Inferior parietal cortex (tissue), 1 donor: Measurements from ENCODE around the gene QRFP.

Experiments used
- DNase-seq: peaks from one replicate; pipeline ENCODE4 v3.0.0-alpha.2; 2016; ENCODE audit errors: extremely low spot score

QRFP gene

GRCh38 chr9:130890870-130891687 lies 5.5 kb downstream of the QRFP start:
- no peak for DNase-seq

- no peak for DNase-seq
Observed at GRCh38 chr9:130890124-130890523, 6.5 kb downstream of the QRFP start.

GRCh38 chr9:130888146-130888885 lies 8.3 kb downstream of the QRFP start:
- DNase-seq, result no peak

GRCh38 chr9:130887494-130888144 lies 9.0 kb downstream of the QRFP start:
- no peak for DNase-seq

GRCh38 chr9:130886981-130887380 lies 9.6 kb downstream of the QRFP start:
- DNase-seq, result no peak

- DNase-seq, result no peak
Observed at GRCh38 chr9:130885484-130886375, 10.9 kb downstream of the QRFP start.

GRCh38 chr9:130884542-130885483 lies 11.8 kb downstream of the QRFP start:
- DNase-seq, result no peak

GRCh38 chr9:130884111-130884531 lies 12.5 kb downstream of the QRFP start:
- DNase-seq, result no peak

- no peak for DNase-seq
Observed at GRCh38 chr9:130883479-130883878, 13.1 kb downstream of the QRFP start.

- no peak for DNase-seq
Observed at GRCh38 chr9:130882696-130883225, 13.9 kb downstream of the QRFP start.

- DNase-seq, result no peak
Observed at GRCh38 chr9:130881516-130881915, 15.1 kb downstream of the QRFP start.

GRCh38 chr9:130880599-130881220 lies 15.9 kb downstream of the QRFP start:
- no peak for DNase-seq

GRCh38 chr9:130879863-130880411 lies 16.7 kb downstream of the QRFP start:
- no peak for DNase-seq

GRCh38 chr9:130878295-130878694 lies 18.3 kb downstream of the QRFP start:
- DNase-seq, result no peak

GRCh38 chr9:130877300-130877699 lies 19.3 kb downstream of the QRFP start:
- no peak for DNase-seq

GRCh38 chr9:130874783-130875182 lies 21.8 kb downstream of the QRFP start:
- no peak for DNase-seq

- no peak for DNase-seq
Observed at GRCh38 chr9:130873966-130874365, 22.6 kb downstream of the QRFP start.

GRCh38 chr9:130872912-130873503 lies 23.6 kb downstream of the QRFP start:
- DNase-seq, result peak; percentile 74

- no peak for DNase-seq
Observed at GRCh38 chr9:130872508-130872907, 24.1 kb downstream of the QRFP start.
